NB4 (cell line): ENCODE measurements around the gene FBXW2.

ENCODE experiments used
- CTCF ChIP-seq: IDR thresholded peaks from one replicate; pipeline ENCODE4 v1.5.1; 2012; ENCODE audit warnings: low read depth, low read length
- MAX ChIP-seq: IDR thresholded peaks from 2 replicates; pipeline ENCODE4 v1.6.1; 2011; ENCODE audit warnings: low read depth, low read length
- MYC ChIP-seq: IDR thresholded peaks from 2 replicates; pipeline ENCODE4 v1.6.1; 2011; ENCODE audit warnings: low read depth, low read length
- POLR2A ChIP-seq: IDR thresholded peaks from 2 replicates; pipeline ENCODE4 v1.6.1; 2011; ENCODE audit warnings: mild to moderate bottlenecking; ENCODE audit not compliant: insufficient read length; ENCODE audit errors: extremely low read depth

- TF ChIP-seq CTCF (no peak), POLR2A (no peak), MAX (no peak), MYC (no peak)
These were observed 38.2 kb downstream of the FBXW2 start for GRCh38 chr9:120755044-120755443.
